GM12892 (cell line): ENCODE results near the gene ANKHD1.
"Not testable (repeated sequence)": the region's sequence is repeated elsewhere in the genome, so short reads cannot be mapped to it uniquely, and the experiment has no call there.

Experiments used
- POLR2A ChIP-seq: IDR thresholded peaks from 2 replicates; pipeline ENCODE4 v1.6.1; 2011; ENCODE audit warnings: low read depth, low read length, control low read depth
- POLR2AphosphoS5 ChIP-seq: IDR thresholded peaks from 2 replicates; pipeline ENCODE4 v1.6.1; 2011; ENCODE audit warnings: low read depth, low read length, control low read depth

DNA sequence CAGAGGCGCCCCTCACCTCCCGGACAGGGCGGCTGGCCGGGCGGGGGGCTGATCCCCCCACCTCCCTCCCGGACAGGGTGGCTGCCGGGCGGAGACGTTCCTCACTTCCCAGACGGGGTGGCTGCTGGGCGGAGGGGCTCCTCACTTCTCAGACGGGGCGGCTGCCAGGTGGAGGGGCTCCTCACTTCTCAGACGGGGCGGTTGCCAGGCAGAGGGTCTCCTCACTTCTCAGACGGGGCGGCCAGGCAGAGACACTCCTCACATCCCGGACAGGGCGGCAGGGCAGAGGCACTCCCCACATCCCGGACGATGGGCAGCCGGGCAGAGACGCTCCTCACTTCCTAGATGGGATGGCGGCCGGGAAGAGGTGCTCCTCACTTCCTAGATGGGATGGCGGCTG is 26.1 kb downstream of the ANKHD1 start:
- not testable (repeated sequence) for TF ChIP-seq POLR2A, POLR2AphosphoS5
